ENCODE measurements around the gene LCN12.

The LCN12 gene, protein sequence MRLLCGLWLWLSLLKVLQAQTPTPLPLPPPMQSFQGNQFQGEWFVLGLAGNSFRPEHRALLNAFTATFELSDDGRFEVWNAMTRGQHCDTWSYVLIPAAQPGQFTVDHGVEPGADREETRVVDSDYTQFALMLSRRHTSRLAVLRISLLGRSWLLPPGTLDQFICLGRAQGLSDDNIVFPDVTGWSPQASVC

DNA sequence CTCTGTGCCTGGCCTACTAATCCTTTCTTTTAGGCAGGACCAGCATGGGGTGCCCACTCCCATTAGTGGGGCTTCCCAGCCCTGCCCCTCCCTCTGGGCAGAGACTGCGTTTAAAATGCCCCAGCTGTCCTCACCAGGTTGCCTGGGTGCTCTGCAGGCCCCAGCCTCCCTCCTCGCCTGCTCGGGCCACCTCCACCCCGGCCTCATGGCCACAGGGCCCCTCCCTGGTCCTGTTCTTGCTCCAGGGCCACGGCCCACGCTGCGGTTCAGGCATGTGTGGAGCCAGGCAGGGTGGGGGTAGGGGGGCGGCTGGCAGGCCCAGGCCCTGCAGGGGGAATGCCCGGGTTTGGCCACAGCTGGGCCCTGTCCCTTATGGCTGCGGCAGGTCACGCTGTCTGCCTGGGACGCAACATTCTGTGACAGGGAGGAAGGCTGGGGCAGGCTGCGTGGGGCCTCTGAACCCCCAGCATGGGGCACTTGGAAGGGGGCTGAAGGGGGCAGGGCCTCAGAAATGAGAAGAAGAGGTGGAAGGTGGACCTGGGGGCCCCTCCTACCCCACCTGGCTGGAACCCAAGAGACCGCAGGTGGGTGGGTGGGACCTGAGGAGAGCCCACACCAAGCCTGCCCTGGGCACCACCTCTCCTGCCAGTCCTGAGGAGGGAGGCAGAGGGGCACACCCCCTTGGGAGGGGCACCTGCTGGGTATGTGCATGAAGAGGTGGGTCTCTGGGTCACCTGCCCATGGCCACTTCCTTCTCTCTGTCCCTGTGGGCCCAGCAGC lies at the start of gene LCN12:
LCN12 (plus strand) TSS at position 733 of the 780 bp plus-strand sequence. CDS start 55 bp downstream, outside the sequence.
- no peak for DNase-seq (ENCODE audit: low read depth)

DNA sequence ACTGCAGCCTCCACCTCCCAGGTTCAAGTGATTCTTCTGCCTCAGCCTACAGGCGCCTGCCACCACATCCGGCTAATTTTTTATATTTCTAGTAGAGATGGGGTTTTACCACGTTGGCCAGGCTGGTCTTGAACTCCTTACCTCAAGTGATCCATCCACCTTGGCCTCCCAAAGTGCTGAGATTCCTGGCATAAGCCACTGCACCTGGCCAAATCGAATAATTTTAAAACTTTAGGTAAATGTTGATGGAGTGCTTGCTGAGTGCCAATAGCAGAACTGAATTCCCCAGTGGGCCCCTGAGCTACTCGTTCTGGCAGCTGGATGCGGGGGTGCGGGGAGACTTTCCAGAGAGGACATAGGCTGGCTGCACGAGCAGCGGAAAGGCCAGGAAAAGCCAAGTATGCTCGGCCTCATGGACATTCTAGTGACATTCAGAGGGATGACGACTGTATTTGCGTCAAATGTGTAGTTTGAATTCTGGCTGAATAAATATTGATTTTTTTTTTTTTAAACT lies 49.0 kb upstream of the LCN12 start:
- DNase-seq (ENCODE audit: low read depth), result no peak

DNA sequence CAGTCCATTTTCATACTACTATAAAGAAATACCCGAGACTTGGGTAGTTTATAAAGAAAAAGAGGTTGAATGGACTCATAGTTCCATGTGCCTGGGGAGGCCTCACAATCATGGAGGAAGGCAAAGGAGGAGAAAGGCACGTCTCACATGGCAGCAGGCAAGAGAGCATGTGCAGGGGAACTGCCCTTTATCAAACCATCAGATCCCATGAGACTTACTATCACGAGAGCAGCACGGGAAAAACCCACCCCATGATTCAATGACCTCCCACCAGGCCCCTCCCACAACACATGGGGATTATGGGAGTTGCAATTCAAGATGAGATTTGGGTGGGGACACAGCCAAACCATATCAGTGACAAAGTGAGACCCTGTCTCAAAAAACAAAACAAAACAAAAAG lies 45.8 kb upstream of the LCN12 start:
- no peak for DNase-seq (ENCODE audit: low read depth)

DNA sequence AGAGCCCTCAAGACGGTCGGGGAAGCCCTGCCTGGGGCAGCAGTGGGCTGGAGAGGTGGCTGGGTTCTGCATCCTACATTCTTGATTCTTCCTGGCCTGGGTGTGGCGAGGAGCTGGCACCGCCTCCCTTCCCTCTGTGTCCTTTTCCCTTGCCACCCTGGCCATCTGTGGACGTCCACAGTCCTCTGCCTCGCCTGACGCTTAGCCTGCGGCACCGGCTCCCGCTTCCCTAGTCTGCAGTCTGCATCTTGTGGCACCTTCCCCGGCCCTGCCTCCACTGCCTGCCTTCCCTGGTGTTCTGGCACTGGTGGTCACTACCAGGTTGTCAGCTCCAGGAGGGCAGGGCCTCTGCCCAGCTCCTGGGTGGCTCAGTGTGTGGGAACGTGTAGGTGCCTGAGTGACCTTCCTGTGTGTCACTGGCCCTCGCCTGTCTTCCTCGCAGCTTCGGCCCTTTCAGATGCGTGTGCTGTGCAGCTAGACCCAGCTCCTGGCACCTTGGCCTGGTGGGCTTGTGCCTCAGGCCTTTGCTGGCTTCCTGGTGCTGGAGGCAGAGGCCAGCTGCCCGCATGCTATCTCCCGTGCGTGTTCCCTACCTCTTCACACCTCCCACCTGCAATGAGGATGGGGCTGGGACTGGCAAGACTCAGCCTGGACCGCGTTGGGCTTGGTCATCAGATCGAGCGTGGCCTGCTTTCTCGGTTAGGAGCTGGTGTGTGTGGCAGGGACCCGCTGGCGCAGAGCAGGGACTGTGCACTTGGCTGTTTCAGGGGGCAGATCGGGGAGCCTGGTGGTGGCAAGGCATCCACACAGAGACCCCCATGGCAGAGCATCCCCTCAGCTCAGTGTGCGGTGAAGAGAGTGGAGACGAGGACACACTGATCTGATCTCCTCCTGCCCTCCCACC lies 44.8 kb upstream of the LCN12 start:
- no peak for DNase-seq (ENCODE audit: low read depth)

DNA sequence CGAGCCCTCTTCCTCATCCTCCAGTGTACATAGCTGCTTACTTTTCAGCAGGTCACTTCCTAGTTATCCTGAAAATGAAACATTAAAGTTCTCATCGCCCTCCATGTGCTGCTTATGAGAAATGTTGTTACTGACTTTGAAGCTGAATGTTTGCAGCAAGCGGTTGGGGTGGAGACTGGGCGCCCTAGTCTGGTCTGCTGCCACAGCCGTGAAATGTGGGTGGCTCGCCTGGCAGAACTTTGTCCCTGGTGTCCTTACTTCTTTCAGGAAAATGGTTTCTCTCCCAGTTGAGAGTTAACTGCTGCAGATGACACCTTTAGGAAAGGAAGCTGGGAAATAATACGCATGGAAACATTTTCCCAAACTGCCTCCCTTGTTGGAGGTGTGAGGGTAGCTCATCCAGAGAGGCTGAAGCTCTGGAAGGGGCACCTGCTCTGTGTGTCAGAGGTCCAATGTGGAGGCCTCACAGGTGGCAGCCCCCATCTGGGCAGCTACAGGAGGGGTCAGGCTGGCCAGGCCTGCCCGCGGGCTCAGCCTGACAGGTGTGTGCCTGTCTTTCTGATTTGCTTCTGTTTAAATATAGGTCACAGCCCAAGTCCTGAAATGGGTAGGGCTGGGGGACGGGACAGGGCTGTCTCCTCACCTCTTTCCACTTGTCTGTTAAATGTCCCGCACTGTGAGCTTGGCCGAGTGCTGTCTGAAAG lies 41.7 kb upstream of the LCN12 start:
- no peak for DNase-seq (ENCODE audit: low read depth)

DNA sequence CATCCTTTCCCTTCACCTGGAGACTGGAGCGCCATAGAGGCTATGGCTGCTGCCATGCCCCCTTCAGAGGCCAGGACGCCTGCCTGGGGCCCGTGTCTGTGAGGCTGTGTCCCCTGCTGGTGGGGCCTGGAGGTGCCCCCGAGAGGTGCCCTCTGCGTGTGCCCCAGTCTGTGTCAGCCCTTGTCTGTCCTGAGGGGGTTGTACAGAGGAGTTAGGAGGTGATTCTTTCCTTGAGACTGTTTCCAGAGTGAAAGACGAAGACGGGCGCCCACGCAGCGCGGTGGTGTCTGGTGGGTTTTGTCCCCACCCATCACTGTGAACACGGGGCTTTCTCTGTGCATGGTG lies 41.2 kb upstream of the LCN12 start:
- DNase-seq (ENCODE audit: low read depth), result no peak

DNA sequence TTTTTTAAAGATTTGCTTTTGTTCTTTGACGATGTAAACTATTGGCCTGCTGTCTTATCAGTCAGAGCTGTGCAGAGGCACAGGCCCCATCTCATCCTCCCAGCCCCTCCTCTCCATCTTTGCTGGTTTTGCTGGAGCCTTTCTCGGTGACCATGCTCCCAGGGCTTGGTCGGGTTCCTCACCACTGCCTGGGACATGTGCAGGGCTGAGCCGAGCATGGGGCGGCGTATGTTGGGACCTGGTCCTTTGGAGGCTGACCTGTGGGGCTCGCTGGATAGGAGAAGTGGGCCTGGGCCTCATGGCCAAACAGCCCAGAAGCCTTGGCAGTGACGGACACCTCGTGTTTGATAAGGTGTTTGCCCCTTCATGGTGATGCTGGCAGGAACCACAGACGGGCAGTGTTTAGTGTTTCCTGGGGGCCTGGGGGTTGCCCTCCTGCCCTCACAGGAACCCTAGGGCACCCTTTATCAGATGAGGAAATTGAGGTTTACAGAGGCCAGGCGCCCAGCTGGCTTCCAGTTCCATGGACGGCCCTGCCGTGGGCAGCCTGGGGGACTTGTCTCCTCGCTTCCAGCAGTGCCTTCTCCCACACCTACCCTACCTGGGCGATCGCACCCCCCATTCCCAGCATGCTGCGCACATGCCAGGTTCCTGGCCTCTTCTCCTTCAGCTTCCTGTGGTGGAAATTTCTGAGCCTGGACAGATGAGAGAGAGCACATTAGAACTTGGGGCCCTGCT lies 38.2 kb upstream of the LCN12 start:
- DNase-seq (ENCODE audit: low read depth), result no peak

DNA sequence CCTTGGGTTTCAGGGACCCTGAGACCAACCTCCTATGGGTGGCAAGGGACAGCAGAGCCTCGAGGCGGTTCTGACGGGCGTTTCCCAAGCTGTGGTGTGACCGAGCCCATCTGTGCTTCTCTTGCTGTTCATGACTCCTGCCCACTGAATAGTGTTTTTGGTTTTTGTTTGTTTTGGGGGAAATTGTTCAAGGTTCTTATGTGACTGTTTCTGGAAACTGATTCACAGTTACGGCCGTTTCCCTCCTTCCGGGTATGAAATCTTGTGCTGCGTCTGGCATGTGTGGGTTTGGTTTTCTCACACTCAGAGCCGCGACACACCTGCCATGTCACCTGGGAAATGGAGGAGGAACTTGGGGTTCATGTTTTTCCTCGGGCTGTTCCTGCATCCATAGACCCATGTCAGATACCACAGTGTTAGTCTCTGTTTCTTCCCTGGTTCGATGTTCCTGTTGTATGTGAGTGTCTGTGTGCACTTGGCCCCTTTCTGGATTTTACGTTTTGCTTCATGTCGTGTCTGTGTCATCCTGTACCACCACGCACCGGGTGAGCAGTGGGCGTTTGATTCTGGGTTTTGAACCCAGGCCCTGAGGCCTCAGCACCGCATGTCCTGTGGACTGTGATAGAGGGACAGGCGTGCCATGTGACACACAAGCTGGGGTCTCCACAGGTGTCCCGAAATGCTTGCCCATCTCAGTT lies 36.3 kb upstream of the LCN12 start:
- DNase-seq (ENCODE audit: low read depth), result no peak

DNA sequence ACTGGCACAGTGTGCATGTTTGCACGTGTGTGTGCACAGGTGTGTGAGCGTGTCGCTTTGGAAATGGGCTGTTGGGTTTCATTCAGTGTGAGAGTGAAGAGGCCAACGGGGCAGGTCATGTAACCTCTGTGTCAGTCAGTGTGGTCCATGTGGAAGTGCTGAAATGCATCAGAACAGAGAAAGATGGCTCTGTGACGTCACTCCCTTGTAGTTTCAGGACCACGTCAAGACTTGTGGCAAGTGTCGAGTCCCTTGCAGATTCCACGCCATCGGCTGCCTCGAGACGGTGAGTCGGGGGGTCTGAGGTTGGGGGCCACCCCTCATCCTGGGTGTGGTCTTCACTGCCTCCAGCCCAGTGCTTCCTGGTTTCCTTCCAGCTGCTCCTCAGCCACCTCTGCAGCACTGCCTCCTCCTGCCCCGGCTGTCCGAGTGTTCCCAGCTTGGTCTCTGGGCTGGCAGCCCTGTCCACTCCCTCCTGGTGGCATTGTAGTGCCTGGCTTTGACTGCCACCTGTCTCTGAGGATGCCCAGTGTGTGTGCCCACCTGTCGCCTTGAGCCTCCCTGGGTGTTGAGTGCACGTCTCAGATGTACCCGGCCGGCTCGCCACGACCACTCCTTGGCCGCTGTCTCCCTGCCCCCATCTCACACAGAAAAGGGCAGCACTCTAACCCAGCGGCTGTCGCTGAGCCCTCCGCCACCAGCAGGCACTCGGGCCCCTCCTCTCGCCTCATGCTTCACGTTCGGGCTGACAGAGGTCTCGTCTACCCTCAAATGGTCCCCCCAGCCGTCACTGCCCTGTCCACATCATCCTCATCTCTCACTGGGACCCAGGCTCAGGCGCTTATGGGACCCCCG lies 35.5 kb upstream of the LCN12 start:
- DNase-seq (ENCODE audit: low read depth), result no peak

DNA sequence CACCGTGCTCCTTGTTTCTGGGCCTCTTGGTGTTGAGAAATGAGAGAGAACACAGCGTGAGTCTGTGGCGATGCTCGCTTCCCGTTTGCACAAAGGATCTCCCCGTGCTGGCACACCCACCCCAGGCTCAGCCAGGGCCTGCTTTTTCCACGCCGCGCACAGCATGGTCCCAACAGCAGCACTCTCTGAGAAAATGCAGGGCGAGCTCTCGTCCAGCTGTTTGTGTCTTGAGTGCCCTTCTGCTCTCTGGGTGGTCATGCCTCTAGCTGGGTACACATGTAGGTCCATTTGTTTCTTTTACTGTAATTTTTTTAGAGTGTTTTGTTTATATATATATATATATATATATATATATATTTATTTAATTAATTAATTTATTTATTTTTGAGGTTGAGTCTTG lies 34.2 kb upstream of the LCN12 start:
- DNase-seq (ENCODE audit: low read depth), result no peak

DNA sequence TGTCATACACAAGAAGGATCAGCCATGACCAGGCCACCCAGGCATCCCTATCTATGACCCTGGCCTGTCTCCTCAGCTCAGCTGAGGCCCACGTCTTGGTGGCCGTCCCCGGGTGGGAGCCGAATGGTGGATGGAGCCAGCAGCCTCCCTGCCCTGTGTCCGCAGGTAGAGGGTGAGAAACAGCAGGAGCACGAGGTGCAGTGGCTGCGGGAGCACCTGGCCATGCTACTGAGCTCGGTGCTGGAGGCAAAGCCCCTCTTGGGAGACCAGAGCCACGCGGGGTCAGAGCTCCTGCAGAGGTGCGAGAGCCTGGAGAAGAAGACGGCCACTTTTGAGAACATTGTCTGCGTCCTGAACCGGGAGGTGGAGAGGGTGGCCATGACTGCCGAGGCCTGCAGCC lies 32.0 kb upstream of the LCN12 start:
- no peak for DNase-seq (ENCODE audit: low read depth)

DNA sequence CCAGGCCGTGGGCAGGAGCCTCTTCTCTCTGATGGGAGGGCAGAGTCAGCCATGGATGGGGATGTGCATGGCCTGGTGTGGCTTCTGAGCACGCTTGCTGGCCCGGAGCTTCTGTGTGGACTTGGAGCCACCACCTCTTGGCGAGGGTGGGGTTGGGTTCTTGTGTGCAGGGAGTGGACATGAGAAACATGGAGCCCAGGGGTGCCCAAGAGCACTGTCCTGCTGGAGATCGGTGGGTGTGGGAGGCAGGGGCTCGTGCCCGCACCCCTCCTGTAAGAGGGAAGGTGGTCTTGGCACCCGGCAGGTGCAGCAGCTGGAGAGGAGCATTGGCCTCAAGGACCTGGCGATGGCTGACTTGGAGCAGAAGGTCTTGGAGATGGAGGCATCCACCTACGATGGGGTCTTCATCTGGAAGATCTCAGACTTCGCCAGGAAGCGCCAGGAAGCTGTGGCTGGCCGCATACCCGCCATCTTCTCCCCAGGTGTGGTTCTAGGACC lies 31.3 kb upstream of the LCN12 start:
- no peak for DNase-seq (ENCODE audit: low read depth)

DNA sequence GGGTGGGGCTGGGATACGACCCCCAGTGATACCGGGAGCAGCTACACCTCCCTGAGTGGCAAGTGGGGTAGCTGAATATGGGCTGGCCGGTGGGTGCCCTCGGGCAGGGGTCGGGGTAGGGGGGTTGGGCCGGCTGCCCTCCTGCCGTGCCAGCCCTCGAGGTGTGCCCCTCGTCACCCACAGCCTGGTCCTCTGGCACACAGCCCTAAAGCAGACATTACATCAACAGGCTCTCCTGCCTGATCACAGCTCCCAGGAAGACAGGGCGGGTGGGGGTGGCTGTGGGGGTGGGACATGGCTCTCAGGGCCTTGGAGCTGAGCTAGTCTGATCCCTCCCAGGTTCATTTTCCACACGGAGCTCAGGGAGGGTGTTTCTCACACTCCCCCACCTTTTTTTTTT lies 30.8 kb upstream of the LCN12 start:
- no peak for DNase-seq (ENCODE audit: low read depth)

DNA sequence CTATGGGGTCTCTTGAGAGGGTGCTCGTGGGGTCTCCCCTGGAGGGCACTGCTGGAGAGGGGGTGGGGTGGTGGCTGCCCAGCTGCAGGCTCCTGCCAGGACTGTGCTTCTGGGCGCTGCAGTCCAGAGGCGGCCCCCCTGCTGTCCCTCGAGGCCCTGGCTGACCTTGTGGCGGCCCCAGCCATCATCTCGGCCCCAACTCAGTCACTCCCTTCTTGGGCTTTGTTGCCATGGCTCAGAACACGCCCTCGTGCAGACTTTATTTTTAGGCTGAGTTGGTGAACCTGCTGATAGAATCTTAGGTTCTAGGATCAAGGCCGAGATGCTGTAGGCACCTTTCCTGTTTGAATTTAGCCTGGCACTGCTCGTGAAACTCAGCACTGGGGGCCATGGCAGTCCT lies 30.4 kb upstream of the LCN12 start:
- DNase-seq (ENCODE audit: low read depth), result no peak

DNA sequence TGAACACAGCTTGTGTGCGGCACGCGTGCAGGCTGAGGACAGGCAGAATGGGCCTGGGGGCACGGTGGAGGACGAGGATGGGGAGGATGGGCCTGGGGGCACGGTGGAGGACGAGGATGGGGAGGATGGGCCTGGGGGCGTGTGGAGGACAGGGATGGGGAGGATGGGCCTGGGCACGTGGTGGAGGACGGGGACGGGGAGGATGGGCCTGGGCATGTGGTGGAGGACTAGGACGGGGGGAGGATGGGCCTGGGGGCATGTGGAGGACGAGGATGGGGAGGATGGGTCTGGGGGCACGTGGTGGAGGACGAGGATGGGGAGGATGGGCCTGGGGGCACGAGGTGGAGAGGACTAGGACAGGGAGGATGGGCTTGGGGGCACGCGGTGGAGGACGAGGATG lies 29.5 kb upstream of the LCN12 start:
- DNase-seq (ENCODE audit: low read depth), result no peak

DNA sequence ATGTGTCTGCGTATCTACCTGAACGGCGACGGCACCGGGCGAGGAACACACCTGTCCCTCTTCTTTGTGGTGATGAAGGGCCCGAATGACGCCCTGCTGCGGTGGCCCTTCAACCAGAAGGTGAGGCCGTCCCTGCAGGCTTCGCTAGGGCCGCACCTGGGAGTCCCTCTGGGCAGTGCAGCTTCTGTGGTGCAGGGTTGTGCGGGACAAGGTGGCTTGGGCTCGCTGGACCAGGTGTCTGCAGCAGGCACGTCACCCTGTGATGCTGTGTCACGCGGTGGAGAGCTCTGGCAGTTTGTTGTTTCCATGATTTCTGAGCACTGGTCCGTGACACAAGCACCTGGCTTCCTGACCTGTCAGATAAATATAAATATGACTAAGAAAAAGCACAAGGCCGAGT lies 28.2 kb upstream of the LCN12 start:
- DNase-seq (ENCODE audit: low read depth), result no peak

DNA sequence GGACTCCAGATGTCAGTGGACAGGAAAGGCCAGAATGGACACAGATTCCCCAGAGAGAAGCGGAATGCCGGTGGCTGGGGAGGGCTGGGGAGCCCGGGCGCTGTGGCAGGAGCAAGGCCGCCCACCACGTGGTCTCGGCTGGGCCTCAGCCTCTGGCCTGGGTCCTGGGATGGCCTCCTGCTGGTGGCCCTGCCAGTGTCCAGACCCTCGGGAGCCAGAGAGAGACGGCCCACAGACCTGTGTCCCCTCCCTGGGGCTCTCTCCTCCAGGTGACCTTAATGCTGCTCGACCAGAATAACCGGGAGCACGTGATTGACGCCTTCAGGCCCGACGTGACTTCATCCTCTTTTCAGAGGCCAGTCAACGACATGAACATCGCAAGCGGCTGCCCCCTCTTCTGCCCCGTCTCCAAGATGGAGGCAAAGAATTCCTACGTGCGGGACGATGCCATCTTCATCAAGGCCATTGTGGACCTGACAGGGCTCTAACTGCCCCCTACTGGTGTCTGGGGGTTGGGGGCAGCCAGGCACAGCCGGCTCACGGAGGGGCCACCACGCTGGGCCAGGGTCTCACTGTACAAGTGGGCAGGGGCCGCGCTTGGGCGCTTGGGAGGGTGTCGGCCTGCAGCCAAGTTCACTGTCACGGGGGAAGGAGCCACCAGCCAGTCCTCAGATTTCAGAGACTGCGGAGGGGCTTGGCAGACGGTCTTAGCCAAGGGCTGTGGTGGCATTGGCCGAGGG lies 26.5 kb upstream of the LCN12 start:
- DNase-seq (ENCODE audit: low read depth), result no peak

DNA sequence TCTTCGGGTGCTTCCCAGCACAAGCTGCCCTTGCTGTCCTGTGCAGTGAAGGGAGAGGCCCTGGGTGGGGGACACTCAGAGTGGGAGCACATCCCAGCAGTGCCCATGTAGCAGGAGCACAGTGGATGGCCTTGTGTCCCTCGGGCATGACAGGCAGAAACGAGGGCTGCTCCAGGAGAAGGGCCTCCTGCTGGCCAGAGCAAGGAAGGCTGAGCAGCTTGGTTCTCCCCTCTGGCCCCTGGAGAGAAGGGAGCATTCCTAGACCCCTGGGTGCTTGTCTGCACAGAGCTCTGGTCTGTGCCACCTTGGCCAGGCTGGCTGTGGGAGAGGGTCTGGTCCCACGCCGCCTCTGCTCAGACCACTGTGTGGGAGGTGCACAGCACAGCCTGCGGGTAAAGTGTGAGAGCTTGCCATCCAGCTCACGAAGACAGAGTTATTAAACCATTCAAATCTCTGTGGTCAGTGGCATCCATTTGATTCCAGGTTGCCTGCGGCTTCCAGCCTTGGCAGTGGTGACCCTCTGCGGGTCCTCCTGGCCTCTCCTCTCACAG lies 25.8 kb upstream of the LCN12 start:
- DNase-seq (ENCODE audit: low read depth), result no peak

DNA sequence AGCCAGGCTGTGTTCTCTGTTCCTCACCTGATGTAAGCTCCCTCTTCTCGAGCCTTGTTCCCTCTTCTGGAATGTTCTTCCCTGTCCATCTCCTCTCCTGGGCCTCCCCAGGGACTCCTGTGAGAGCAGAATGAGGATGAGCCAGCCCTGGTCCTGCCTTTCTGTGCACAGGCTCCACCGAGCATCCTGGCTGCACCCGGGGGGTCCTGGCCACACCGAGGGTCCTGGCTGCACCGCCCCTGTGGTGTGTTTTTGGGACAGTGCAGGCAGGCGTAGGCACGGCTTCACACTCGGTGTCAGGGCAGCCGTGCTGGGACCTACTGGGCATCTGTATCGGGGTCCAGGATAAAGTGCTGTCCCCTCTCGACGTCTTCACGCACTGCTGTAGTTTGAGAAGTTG lies 25.3 kb upstream of the LCN12 start:
- DNase-seq (ENCODE audit: low read depth), result no peak

Data from activated gamma-delta T cell treated with anti-CD3 and anti-CD28 coated beads, Interleukin-2, amount 50 U/mL, for 16 hours (primary cell).